Endothelial cell of umbilical vein (primary cell): ENCODE measurements around the gene KNTC1. TPM values are rescaled to one million over a fixed set of nuclear protein-coding genes. Genes with fewer than 3 reads are reported as not detected.

Experiments used
- BruUV-seq: library from RNA; stranded (reverse); fragments of 400-500 nt; replicated peaks from 2 replicates; lab custom pipeline; 2021; lab: Mats Ljungman, UMichigan
- CTCF ChIA-PET: fragments of 300-600, 350-600 bp; sonication (Branson Sonifier 250); formaldehyde crosslinking; loops from one replicate; lab custom pipeline; 2021; ENCODE audit warnings: antibody characterized with exemption, inconsistent platforms; lab: Charles Lee
- POLR2A ChIA-PET: fragments of 300-600, 350-600 bp; sonication (Branson Sonifier 250); formaldehyde crosslinking; loops from one replicate; lab custom pipeline; 2021; ENCODE audit warnings: antibody characterized with exemption, inconsistent platforms; lab: Charles Lee
- DNase-seq: peaks from one replicate; pipeline ENCODE4 v3.0.0-alpha.2; 2011; ENCODE audit warnings: low read depth, low spot score
- FAIRE-seq: peaks from 2 replicates; lab custom pipeline; 2011; peaks lifted over from hg19 to GRCh38; lab: Jason Lieb, UNC
- H2AFZ ChIP-seq: 2 replicates; pipeline ENCODE4 v1.6.0; 2012; ENCODE audit warnings: low read depth, low read length, control low read depth, inconsistent platforms
- H3K27ac ChIP-seq: 2 replicates; pipeline ENCODE4 v1.5.1; 2011; ENCODE audit warnings: low read depth, mild to moderate bottlenecking, control low read depth, low read length, moderate library complexity; ENCODE audit not compliant: insufficient read depth
- H3K27me3 ChIP-seq, 2 experiments: 2 replicates each; pipeline versions ENCODE4 v1.6.0 to v1.6.1; 2011; ENCODE audit warnings: low read length in 2 of 2, mixed read lengths in 1 of 2; ENCODE audit not compliant: control insufficient read depth in 2 of 2, insufficient read depth in 2 of 2
- H3K36me3 ChIP-seq, 2 experiments: 2 replicates in 1 of 2; 3 replicates in 1 of 2; pipeline ENCODE4 v1.5.1; 2011; ENCODE audit warnings: low read length in 2 of 2, mild to moderate bottlenecking in 1 of 2, moderate library complexity in 1 of 2; ENCODE audit not compliant: control insufficient read depth in 2 of 2, insufficient read depth in 2 of 2; ENCODE audit errors: extremely low read depth in 1 of 2
- H3K4me1 ChIP-seq: 3 replicates; pipeline ENCODE4 v1.5.1; 2011; ENCODE audit warnings: mild to moderate bottlenecking, low read length; ENCODE audit not compliant: control insufficient read depth, insufficient read depth; ENCODE audit errors: extremely low read depth
- H3K4me2 ChIP-seq: 2 replicates; pipeline ENCODE4 v1.6.1; 2011; ENCODE audit warnings: low read length, control low read depth, mixed read lengths; ENCODE audit not compliant: insufficient read depth
- H3K4me3 ChIP-seq, 3 experiments: fragments of 200-600 bp in 1 of 3; sonication (generic), shearing (Covaris generic) in 1 of 3; replicated peaks in 1 of 3; 2 replicates each; pipeline ENCODE4 v1.5.1; 2011 to 2016; ENCODE audit warnings: control low read depth in 3 of 3, low read length in 3 of 3, mild to moderate bottlenecking in 2 of 3, inconsistent platforms in 1 of 3, low read depth in 1 of 3, moderate library complexity in 1 of 3; ENCODE audit not compliant: insufficient read depth in 1 of 3
- H3K79me2 ChIP-seq: 2 replicates; pipeline ENCODE4 v1.6.0; 2012; ENCODE audit warnings: low read length, inconsistent platforms; ENCODE audit not compliant: control insufficient read depth, insufficient read depth
- H3K9ac ChIP-seq: replicated peaks from 2 replicates; pipeline ENCODE3; 2011; ENCODE audit warnings: low read length, control low read depth; ENCODE audit not compliant: insufficient read depth; ENCODE audit errors: extremely low read depth
- H3K9me1 ChIP-seq: replicated peaks from 3 replicates; pipeline ENCODE4 v1.6.0; 2011; ENCODE audit warnings: mild to moderate bottlenecking, low read length; ENCODE audit not compliant: control insufficient read depth, insufficient read depth; ENCODE audit errors: extremely low read depth
- H3K9me3 ChIP-seq: replicated peaks from 2 replicates; pipeline ENCODE4 v1.5.1; 2012; ENCODE audit warnings: low read length, inconsistent platforms; ENCODE audit not compliant: control insufficient read depth, insufficient read depth
- H4K20me1 ChIP-seq: replicated peaks from 2 replicates; pipeline ENCODE3; 2011; ENCODE audit warnings: mild to moderate bottlenecking, low read length; ENCODE audit not compliant: control insufficient read depth, insufficient read depth; ENCODE audit errors: extremely low read depth
- EZH2 ChIP-seq: IDR thresholded peaks from 2 replicates; pipeline ENCODE4 v1.6.1; 2012; ENCODE audit warnings: borderline replicate concordance, low read depth, mild to moderate bottlenecking, moderate library complexity, low read length, inconsistent platforms; ENCODE audit not compliant: severe bottlenecking
- FOS ChIP-seq: IDR thresholded peaks from 2 replicates; pipeline ENCODE4 v1.6.1; 2011; ENCODE audit warnings: mild to moderate bottlenecking, low read length, moderate library complexity, borderline replicate concordance; ENCODE audit not compliant: insufficient read depth
- GATA2 ChIP-seq: IDR thresholded peaks from 2 replicates; pipeline ENCODE4 v1.7.0; 2011; ENCODE audit warnings: low read depth, mild to moderate bottlenecking, moderate library complexity, mixed read lengths, low read length; ENCODE audit not compliant: insufficient read length, insufficient read depth
- JUN ChIP-seq: IDR thresholded peaks from 2 replicates; pipeline ENCODE4 v1.6.1; 2011; ENCODE audit warnings: borderline replicate concordance, low read depth; ENCODE audit not compliant: insufficient read length, insufficient read depth
- MYC ChIP-seq: IDR thresholded peaks from one replicate; pipeline ENCODE4 v1.6.1; 2011; ENCODE audit warnings: mild to moderate bottlenecking, low read depth, low read length
- POLR2A ChIP-seq: IDR thresholded peaks from 2 replicates; pipeline ENCODE4 v1.6.1; 2012; ENCODE audit warnings: low read depth, mild to moderate bottlenecking, control low read depth, low read length
- POLR2AphosphoS5 ChIP-seq: IDR thresholded peaks from 2 replicates; pipeline ENCODE4 v1.6.1; 2012; ENCODE audit warnings: low read depth, mild to moderate bottlenecking, control low read depth, low read length, moderate library complexity; ENCODE audit not compliant: insufficient read depth
- dilution Hi-C: fragments of 300-500 bp; cut with MboI; formaldehyde crosslinking; loops from one replicate; pipeline ENCODE4 v1.15.0; 2019; ENCODE audit warnings: low sequenced_read_pairs; ENCODE audit not compliant: extremely low pct_ligation_motif_present
- intact Hi-C: fragments of 100-400 bp; cut with micrococcal nuclease; formaldehyde crosslinking; loops from one replicate; pipeline ENCODE4 v1.10.0; 2022
- polyA plus RNA-seq, 4 experiments: library from polyadenylated mRNA; depleted of rRNA in 3 of 4; stranded (reverse) in 3 of 4; unstranded in 1 of 4; fragments of >200 nt; gene quantifications; 2 replicates each; pipeline versions ENCODE4 v1.2.1 to v1.2.3, GENCODE V29; 2011 to 2012; ENCODE audit warnings: missing spikeins in 1 of 4
- total RNA-seq: library from RNA; stranded (reverse); gene quantifications from 2 replicates; pipeline ENCODE4 v1.2.3, GENCODE V29; 2021
- TF ChIP-seq, protein P1 (sequence below): IDR thresholded peaks from 2 replicates; pipeline ENCODE4 v1.6.1; 2011; ENCODE audit not compliant: insufficient read depth, insufficient read length
- TF ChIP-seq, protein P2 (sequence below), 2 donors: IDR thresholded peaks; 1 replicate in 1 of 2; 2 replicates in 1 of 2; pipeline ENCODE4 v1.5.1; 2011; ENCODE audit warnings: low read length in 2 of 2, mild to moderate bottlenecking in 2 of 2, moderate library complexity in 2 of 2, control low read depth in 1 of 2, inconsistent platforms in 1 of 2, low read depth in 1 of 2; ENCODE audit not compliant: insufficient read depth in 1 of 2; ENCODE audit errors: extremely low read depth in 1 of 2

KNTC1 gene
- total and polyA plus RNA-seq, 2 donors (not counting 3 experiments of a cell fraction or from before 2014, with no cell fraction given) = 15.5 to 52.9 TPM

DNA sequence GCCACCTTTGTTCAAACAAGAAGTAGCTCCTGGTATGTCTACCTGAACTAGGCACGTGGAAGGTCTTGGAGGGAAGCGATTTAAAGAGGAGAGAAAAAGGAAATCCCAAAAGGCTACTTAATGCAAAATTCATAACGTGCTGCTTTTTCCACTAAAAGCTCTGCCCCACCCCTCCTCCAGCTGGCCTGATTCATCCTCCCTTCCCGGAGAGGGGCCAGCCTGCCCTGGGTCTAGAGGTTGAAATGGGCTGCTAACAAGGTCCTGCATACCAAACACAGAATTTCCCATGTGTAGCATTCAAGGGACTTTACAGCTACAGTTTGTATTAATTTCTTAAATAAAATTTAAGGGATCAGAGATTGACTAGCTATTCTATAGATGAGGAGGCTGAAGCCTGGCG, 83.2 kb downstream of the KNTC1 start:
- Histone ChIP-seq H3K79me2 (no peaks in the 10 kb centered on the region), H3K27ac (no peak overlapping the region), H3K4me2 (no peak overlapping the region), H3K9me1 (no peaks in the 10 kb centered on the region), H3K36me3 (peaks cover 1 to 6% of the 10 kb centered on the region in 2 experiments), H3K9ac (no peak overlapping the region), H4K20me1 (no peaks in the 10 kb centered on the region), H3K9me3 (no peaks in the 10 kb centered on the region), H3K4me1 (no peaks in the 10 kb centered on the region), H2AFZ (no peak overlapping the region), H3K4me3 (no peak overlapping the region), H3K27me3 (no peaks in the 10 kb centered on the region)
- dilution Hi-C loops (no loop called here), intact Hi-C loops (no loop called here)
- DNase-seq (no peak), FAIRE-seq (no peak)
- TF ChIP-seq, protein P1, sequence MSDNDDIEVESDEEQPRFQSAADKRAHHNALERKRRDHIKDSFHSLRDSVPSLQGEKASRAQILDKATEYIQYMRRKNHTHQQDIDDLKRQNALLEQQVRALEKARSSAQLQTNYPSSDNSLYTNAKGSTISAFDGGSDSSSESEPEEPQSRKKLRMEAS = no peak
- TF ChIP-seq FOS (no peak), POLR2A (no peak), MYC (no peak), POLR2AphosphoS5 (no peak), JUN (no peak), EZH2 (no peak), GATA2 (no peak)
- TF ChIP-seq, protein P2, sequence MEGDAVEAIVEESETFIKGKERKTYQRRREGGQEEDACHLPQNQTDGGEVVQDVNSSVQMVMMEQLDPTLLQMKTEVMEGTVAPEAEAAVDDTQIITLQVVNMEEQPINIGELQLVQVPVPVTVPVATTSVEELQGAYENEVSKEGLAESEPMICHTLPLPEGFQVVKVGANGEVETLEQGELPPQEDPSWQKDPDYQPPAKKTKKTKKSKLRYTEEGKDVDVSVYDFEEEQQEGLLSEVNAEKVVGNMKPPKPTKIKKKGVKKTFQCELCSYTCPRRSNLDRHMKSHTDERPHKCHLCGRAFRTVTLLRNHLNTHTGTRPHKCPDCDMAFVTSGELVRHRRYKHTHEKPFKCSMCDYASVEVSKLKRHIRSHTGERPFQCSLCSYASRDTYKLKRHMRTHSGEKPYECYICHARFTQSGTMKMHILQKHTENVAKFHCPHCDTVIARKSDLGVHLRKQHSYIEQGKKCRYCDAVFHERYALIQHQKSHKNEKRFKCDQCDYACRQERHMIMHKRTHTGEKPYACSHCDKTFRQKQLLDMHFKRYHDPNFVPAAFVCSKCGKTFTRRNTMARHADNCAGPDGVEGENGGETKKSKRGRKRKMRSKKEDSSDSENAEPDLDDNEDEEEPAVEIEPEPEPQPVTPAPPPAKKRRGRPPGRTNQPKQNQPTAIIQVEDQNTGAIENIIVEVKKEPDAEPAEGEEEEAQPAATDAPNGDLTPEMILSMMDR (IDR thresholded peaks at IDR 0.05; ENCODE audit: extremely low read depth in 1 of 2, insufficient read depth in 1 of 2, low read depth in 1 of 2, low read length in 2 of 2) = no peak
- CTCF ChIA-PET = interaction anchor here (2.0 kb wide), 1 partner anchor 183 kb away, joined by 6 read pairs; no protein-coding TSS in a partner anchor
- BruUV-seq = no TSS peak
- POLR2A ChIA-PET = no interaction called here
